Adrenal gland (tissue), 12 donors: ENCODE results near the gene NCR3LG1. TPM values are rescaled to one million over a fixed set of nuclear protein-coding genes. Genes with fewer than 3 reads are reported as not detected.

Experiments used
- DNase-seq, 7 donors: peaks; one replicate each; pipeline ENCODE4 v3.0.0-alpha.2; 2019 to 2020
- H3K27ac ChIP-seq, 5 donors: fragments of 200-600 bp; sonication (generic) in 4 of 5; 1 replicate in 3 of 5; 2 replicates in 2 of 5; pipeline versions ENCODE4 v1.5.1 to v1.8.0; 2016 to 2020; ENCODE audit warnings: mild to moderate bottlenecking in 1 of 5
- H3K27me3 ChIP-seq: fragments of 200-600 bp; 2 replicates; pipeline ENCODE4 v1.8.0; 2021
- H3K36me3 ChIP-seq, 2 donors: fragments of 200-600 bp; replicated peaks in 1 of 2; 1 replicate in 1 of 2; 2 replicates in 1 of 2; pipeline versions ENCODE4 v1.5.1 to v1.8.0; 2018 to 2022
- H3K4me1 ChIP-seq, 2 donors: fragments of 200-600 bp; replicated peaks in 1 of 2; 1 replicate in 1 of 2; 2 replicates in 1 of 2; pipeline versions ENCODE4 v1.5.1 to v1.8.0; 2018 to 2021
- H3K4me3 ChIP-seq, 4 donors: fragments of 200-600 bp; sonication (generic) in 3 of 4; one replicate each; pipeline ENCODE4 v1.5.1; 2016 to 2018
- H3K9me3 ChIP-seq, 3 donors: fragments of 200-600 bp; sonication (generic) in 1 of 3; replicated peaks in 1 of 3; 1 replicate in 2 of 3; 2 replicates in 1 of 3; pipeline versions ENCODE4 v1.5.1 to v1.8.0; 2016 to 2021
- POLR2A ChIP-seq, 2 donors: fragments of 450-650 bp; IDR thresholded peaks; one replicate each; pipeline ENCODE4 v1.6.1; 2017; ENCODE audit warnings: antibody characterized with exemption in 2 of 2, mild to moderate bottlenecking in 2 of 2, moderate library complexity in 1 of 2
- WGBS, 4 donors: extraction: QIAGEN DNeasy Blood & Tissue Kit in 2 of 4; methylation state at CpG; one replicate each; pipeline versions ENCODE4 v1.1.5 to v1.1.7; 2013 to 2017; 5-methylcytosine and 5-hydroxymethylcytosine counted together
- intact Hi-C, 2 donors: fragments of 100-400 bp; cut with DNase I; formaldehyde crosslinking; loops; one replicate each; pipeline versions ENCODE4 v1.14.1 to v1.15.0; 2022 to 2023
- polyA plus RNA-seq, 3 donors: library from polyadenylated mRNA; stranded (reverse); fragments of 200-250 nt in 2 of 3; fragments of 350-450 nt in 1 of 3; fragmentation: Illumina TruSeq in 1 of 3; extraction: RNeasy Lipid Tissue Mini Kit (QIAGEN cat#74804) in 1 of 3; gene quantifications; one replicate each; pipeline ENCODE4 v1.2.3, GENCODE V29; 2013 to 2014
- total RNA-seq, 9 donors: library from RNA; depleted of rRNA in 4 of 9; stranded (reverse); fragments of >200 nt in 4 of 9; fragments of 120-200 nt in 1 of 9; fragmentation: NEBNext Ultra II Directional in 1 of 9; extraction: Animal tissue kit (Norgen Biotek cat#: 25700) in 1 of 9; gene quantifications; one replicate each; pipeline versions ENCODE4 v1.1.0 to v1.2.4, GENCODE V29; 2013 to 2023
- TF ChIP-seq, protein P1 (sequence below), 6 experiments: fragments of 450-650 bp in 4 of 6; fragments of 200-600 bp in 2 of 6; sonication (generic) in 1 of 6; IDR thresholded peaks; 1 replicate in 5 of 6; 2 replicates in 1 of 6; pipeline versions ENCODE4 v1.5.1 to v1.8.0; 2016 to 2021; ENCODE audit warnings: antibody characterized with exemption in 6 of 6, mild to moderate bottlenecking in 2 of 6, moderate library complexity in 1 of 6
- donor health status: healthy with polysubstance abuse.
- donor health status: Bipolar disorder and iron deficiency.
- donor health status: DM: yes; HTN: yes; CAD: no.
- donor health status: DM: no; HTN: no; CAD: no.
- donor health status: DM: no; HTN: no; CAD: no.
- donor health status: DM: yes; HTN: yes; CAD: no.

Gene NCR3LG1
- total and polyA plus RNA-seq, 12 donors: 0.13 to 10.1 (median 1.4) TPM

DNA sequence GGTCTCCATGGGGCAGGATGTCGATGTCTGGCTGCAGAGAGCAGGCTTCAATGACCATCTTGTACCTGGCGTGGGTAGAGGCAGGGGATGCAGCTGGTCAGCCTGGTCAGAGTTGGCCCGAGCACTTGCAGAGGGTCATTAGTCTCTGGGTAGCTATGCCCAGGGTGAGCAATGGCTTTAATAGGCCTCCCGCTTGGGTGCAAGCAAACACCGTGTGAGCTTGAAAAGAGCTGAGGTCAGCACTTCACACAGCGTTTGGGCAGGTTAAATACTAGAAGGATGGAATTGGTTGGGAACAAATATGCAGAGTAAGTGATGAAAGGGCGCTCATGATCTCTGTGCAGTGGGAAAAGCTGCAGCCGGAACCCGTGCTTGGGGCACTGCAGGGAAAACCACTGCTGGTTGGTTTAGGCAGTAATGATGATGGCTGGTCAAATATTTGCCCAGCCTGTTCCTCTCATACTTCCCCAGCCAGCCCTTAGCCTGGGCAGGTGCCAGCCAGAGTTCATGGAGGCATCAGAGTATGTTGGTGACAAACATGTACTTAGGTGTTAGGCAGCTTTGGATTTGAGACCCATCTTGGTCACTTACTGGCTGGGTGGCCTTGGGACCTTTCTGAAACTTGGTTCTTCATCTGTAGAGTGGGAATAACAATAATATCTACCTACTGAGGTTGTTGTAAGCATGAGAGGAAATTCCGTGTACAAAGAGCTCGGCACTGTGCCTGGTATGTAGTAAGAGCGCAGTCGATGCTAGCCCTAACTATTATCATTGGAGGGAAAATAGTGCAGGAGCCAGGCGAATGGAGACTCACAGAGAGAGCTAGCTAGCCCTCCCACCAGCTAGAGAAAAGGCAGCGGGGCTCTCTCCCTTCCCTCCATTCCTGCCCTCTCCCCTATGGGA is 62.1 kb downstream of the NCR3LG1 start:
- H3K4me3 ChIP-seq: no peak overlapping the region
- no peaks in the 10 kb centered on the region for H3K27me3 ChIP-seq
- no peak overlapping the region for H3K27ac ChIP-seq
- TF ChIP-seq, protein P1, sequence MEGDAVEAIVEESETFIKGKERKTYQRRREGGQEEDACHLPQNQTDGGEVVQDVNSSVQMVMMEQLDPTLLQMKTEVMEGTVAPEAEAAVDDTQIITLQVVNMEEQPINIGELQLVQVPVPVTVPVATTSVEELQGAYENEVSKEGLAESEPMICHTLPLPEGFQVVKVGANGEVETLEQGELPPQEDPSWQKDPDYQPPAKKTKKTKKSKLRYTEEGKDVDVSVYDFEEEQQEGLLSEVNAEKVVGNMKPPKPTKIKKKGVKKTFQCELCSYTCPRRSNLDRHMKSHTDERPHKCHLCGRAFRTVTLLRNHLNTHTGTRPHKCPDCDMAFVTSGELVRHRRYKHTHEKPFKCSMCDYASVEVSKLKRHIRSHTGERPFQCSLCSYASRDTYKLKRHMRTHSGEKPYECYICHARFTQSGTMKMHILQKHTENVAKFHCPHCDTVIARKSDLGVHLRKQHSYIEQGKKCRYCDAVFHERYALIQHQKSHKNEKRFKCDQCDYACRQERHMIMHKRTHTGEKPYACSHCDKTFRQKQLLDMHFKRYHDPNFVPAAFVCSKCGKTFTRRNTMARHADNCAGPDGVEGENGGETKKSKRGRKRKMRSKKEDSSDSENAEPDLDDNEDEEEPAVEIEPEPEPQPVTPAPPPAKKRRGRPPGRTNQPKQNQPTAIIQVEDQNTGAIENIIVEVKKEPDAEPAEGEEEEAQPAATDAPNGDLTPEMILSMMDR (IDR thresholded peaks at IDR 0.05): no peak
- TF ChIP-seq POLR2A (IDR thresholded peaks at IDR 0.05): no peak
- H3K36me3 ChIP-seq: no peaks in the 10 kb centered on the region
- H3K9me3 ChIP-seq: no peaks in the 10 kb centered on the region
- H3K4me1 ChIP-seq: no peaks in the 10 kb centered on the region
- DNase-seq: no peak
- intact Hi-C loops: no loop called here
- 79 to 83% (median 81%) methylated on average over 13 to 15 of the region's 15 CpGs for WGBS, 4 donors

GRCh38 chr11:17414317-17414737 is 62.7 kb downstream of the NCR3LG1 start:
- no peaks in the 10 kb centered on the region for H3K27me3 ChIP-seq
- no peaks in the 10 kb centered on the region for H3K4me1 ChIP-seq
- WGBS, 4 donors: 60 to 73% (median 68%) methylated on average over 1 to 8 of the region's 8 CpGs
- intact Hi-C loops: no loop called here
- DNase-seq: no peak
- no peaks in the 10 kb centered on the region for H3K9me3 ChIP-seq
- no peak overlapping the region for H3K4me3 ChIP-seq
- H3K27ac ChIP-seq: no peak overlapping the region
- TF ChIP-seq POLR2A (IDR thresholded peaks at IDR 0.05): no peak
- TF ChIP-seq, protein P1 (IDR thresholded peaks at IDR 0.05): no peak
- no peaks in the 10 kb centered on the region for H3K36me3 ChIP-seq

DNA sequence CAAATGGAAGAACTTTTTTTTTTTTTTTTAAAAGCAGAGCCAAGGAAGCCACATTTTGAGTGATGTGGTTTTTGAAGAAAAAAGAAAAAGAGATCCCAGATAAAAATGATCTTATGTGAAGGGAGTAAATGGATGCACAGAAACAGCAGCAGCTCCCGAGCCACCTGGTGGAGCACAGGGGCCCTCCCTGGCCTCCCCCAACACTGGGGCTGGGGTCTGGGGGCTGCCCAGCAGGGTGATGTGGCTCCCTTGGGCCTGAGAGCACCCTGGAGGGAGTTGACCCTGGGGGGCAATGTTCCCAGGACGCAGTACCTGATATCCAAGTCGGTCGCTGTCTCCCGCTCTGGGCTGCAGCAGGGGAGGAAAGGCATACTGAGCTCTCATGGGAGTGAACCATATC is 63.4 kb downstream of the NCR3LG1 start:
- intact Hi-C loops: no loop called here
- no peak for DNase-seq
- TF ChIP-seq POLR2A (IDR thresholded peaks at IDR 0.05): no peak
- TF ChIP-seq, protein P1 (IDR thresholded peaks at IDR 0.05): no peak
- Histone ChIP-seq H3K36me3 (no peaks in the 10 kb centered on the region), H3K9me3 (no peaks in the 10 kb centered on the region), H3K4me1 (no peaks in the 10 kb centered on the region), H3K27ac (no peak overlapping the region), H3K27me3 (no peaks in the 10 kb centered on the region), H3K4me3 (no peak overlapping the region)
- WGBS, 4 donors: 69 to 93% (median 89%) methylated on average over 1 to 5 of the region's 5 CpGs

GRCh38 chr11:17415523-17416104 is 64.0 kb downstream of the NCR3LG1 start:
- Histone ChIP-seq H3K36me3 (no peaks in the 10 kb centered on the region), H3K4me3 (no peak overlapping the region), H3K4me1 (no peaks in the 10 kb centered on the region), H3K27me3 (no peaks in the 10 kb centered on the region), H3K27ac (no peak overlapping the region), H3K9me3 (no peaks in the 10 kb centered on the region)
- TF ChIP-seq POLR2A (IDR thresholded peaks at IDR 0.05): no peak
- TF ChIP-seq, protein P1 (IDR thresholded peaks at IDR 0.05): no peak
- intact Hi-C loops: no loop called here
- DNase-seq: no peak
- WGBS, 4 donors: 43 to 70% (median 69%) methylated on average over 3 to 6 of the region's 6 CpGs
